IPS DF 6.9 (cell line): ENCODE measurements around the gene PCNX1.

Experiments used
- DNase-seq: peaks from one replicate; pipeline ENCODE4 v3.0.0-alpha.2; 2013; ENCODE audit warnings: low read depth, low spot score
- H3K27ac ChIP-seq: one replicate; pipeline ENCODE4 v1.5.1; 2013; ENCODE audit warnings: low read length, control low read depth
- H3K27me3 ChIP-seq: 2 replicates; pipeline ENCODE4 v1.6.1; 2013; ENCODE audit warnings: mild to moderate bottlenecking, low read length; ENCODE audit not compliant: control insufficient read depth, insufficient read depth
- H3K36me3 ChIP-seq: 2 replicates; pipeline ENCODE4 v1.6.1; 2013; ENCODE audit warnings: low read length; ENCODE audit not compliant: control insufficient read depth, insufficient read depth
- H3K4me1 ChIP-seq: 2 replicates; pipeline ENCODE4 v1.6.1; 2013; ENCODE audit warnings: low read length; ENCODE audit not compliant: control insufficient read depth, insufficient read depth
- H3K4me3 ChIP-seq: 2 replicates; pipeline ENCODE4 v1.5.1; 2013; ENCODE audit warnings: mild to moderate bottlenecking, low read length
- H3K9me3 ChIP-seq: 2 replicates; pipeline ENCODE4 v1.6.1; 2013; ENCODE audit warnings: low read length, inconsistent platforms; ENCODE audit not compliant: control insufficient read depth, insufficient read depth
- WGBS: extraction: QIAGEN DNeasy Blood & Tissue Kit; methylation state at CpG from one replicate; pipeline ENCODE4 v1.1.7; 2013; ENCODE audit warnings: mixed read lengths, missing lambda C conversion rate; ENCODE audit not compliant: insufficient read length, insufficient coverage; 5-methylcytosine and 5-hydroxymethylcytosine counted together

The PCNX1 gene

DNA sequence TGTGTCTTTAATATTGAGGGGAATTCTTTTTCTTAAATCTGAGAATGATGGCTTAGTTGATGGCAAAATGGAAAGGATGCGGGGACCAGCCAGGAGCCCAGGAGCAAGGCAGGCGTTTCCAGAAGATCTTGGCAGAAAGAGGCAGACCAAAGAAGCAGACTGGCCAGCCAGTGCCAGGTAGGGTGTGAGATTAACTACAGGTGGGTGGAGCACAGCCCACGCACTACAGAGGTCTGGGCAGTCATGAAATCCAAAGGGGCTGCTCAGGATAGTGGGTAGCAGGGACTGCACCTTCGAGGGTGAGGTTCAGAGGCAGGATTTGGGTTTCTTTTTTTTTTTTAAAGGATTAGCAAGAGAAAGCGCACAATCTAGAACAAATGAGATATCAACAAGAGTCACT lies 17.7 kb upstream of the PCNX1 start:
- Histone ChIP-seq H3K27me3 (no peaks in the 10 kb centered on the region), H3K4me1 (no peaks in the 10 kb centered on the region), H3K36me3 (no peaks in the 10 kb centered on the region), H3K9me3 (no peaks in the 10 kb centered on the region), H3K4me3 (no peak overlapping the region), H3K27ac (no peak overlapping the region)
- no CpG with 5 or more reads among the region's 5 CpGs for WGBS
- DNase-seq = no peak

DNA sequence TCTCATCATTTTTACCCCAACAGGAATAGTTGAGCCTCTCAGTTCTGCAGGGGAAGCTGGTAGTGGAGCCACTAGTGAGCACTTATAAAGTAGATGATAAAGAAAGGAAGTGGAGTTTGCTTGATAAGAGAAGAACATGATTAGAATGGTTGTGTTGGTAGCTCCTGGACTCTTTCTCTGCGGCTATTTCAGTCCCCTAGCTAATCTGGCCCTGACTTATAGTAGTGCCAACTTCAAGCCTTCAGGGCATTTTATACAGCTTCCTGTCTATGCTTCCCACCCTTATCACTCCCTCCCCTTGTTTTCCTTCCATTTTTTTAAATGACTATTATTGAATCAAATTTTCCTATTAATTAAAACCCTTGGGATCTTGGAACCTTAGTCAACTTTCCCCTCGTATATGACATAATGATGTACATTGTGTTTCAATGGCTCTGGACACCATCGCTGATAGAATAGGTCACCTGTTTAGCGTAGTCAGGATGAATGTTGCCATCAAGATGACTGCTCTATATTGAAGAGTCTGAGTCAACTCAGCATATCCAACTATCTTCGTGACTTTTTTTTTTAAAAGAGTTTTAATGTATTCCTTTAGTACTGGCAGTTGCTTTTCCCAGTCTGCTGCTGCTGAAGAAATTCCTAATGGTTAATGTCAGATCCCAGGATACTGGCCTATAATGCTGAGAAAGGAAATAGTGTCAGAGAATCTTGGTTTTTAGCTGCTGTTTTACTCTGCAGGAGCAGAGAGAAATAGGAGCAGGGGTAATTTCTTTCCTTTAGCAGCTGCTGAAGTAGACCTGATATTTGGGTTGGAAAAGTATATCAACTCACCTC lies 16.2 kb upstream of the PCNX1 start:
- Histone ChIP-seq H3K36me3 (no peaks in the 10 kb centered on the region), H3K4me3 (no peak overlapping the region), H3K4me1 (no peaks in the 10 kb centered on the region), H3K27ac (no peak overlapping the region), H3K9me3 (no peaks in the 10 kb centered on the region), H3K27me3 (no peaks in the 10 kb centered on the region)
- DNase-seq = no peak
- no CpG with 5 or more reads among the region's 5 CpGs for WGBS

- WGBS = no CpG with 5 or more reads among the region's 2 CpGs
- Histone ChIP-seq H3K4me1 (no peaks in the 10 kb centered on the region), H3K9me3 (no peaks in the 10 kb centered on the region), H3K4me3 (no peak overlapping the region), H3K27me3 (no peaks in the 10 kb centered on the region), H3K27ac (no peak overlapping the region), H3K36me3 (no peaks in the 10 kb centered on the region)
- DNase-seq = no peak
These were observed 15.5 kb upstream of the PCNX1 start for GRCh38 chr14:70891737-70892136.

- DNase-seq = no peak
- Histone ChIP-seq H3K27me3 (no peaks in the 10 kb centered on the region), H3K36me3 (no peaks in the 10 kb centered on the region), H3K4me1 (no peaks in the 10 kb centered on the region), H3K9me3 (no peaks in the 10 kb centered on the region), H3K4me3 (no peak overlapping the region), H3K27ac (no peak overlapping the region)
- WGBS = no CpG with 5 or more reads among the region's 13 CpGs
These were observed 14.0 kb upstream of the PCNX1 start for GRCh38 chr14:70893062-70893845.

DNA sequence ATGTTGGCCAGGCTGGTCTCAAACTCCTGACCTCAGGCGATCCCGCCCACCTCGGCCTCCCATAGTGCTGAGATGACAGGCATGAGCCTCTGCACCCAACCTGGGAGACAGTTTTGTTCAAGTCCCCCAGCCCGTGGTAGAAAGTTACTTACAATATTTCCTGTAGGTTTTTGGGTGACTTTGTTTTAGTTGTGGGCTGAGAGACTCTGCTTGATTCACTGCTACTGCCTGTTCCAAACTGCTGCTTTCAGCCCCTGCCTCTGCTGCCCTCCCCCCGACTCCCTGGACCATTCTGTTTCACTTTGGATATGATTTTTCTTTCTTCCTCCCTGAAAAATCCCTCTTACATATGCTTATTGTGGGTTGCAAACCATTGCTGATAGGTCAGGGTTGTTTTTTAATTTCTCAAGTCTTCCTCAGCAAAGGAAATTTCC lies 13.4 kb upstream of the PCNX1 start:
- Histone ChIP-seq H3K36me3 (no peaks in the 10 kb centered on the region), H3K27ac (no peak overlapping the region)
- WGBS = no CpG with 5 or more reads among the region's 5 CpGs

GRCh38 chr14:70894868-70895267 lies 12.4 kb upstream of the PCNX1 start:
- WGBS = no CpG with 5 or more reads among the region's 2 CpGs
- no peak overlapping the region for H3K27ac ChIP-seq
- no peaks in the 10 kb centered on the region for H3K9me3 ChIP-seq
- H3K27me3 ChIP-seq = no peaks in the 10 kb centered on the region
- H3K36me3 ChIP-seq = no peaks in the 10 kb centered on the region
- DNase-seq = no peak
- no peaks in the 10 kb centered on the region for H3K4me1 ChIP-seq
- no peak overlapping the region for H3K4me3 ChIP-seq

More for the DNA sequence above, 13.4 kb upstream of the PCNX1 start:
- Histone ChIP-seq H3K9me3 (no peaks in the 10 kb centered on the region), H3K27me3 (no peaks in the 10 kb centered on the region), H3K4me1 (no peaks in the 10 kb centered on the region), H3K4me3 (no peak overlapping the region)
- DNase-seq = no peak

DNA sequence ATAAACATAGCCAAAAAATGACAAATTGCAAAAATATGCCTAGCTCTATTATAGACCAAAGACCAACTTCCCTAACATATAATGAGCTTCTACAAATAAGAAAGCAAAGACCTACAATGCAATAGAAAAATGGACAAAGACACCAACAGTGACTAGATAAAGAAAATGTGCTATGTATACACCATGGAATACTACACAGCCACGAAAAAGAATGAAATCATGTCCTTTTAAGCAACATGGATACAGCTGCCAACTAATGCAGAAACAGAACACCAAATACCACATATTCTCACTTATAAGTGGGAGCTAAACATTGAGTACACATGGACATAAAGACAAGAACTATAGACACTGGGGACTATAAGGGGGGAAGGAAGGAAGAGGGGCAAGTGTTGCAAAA lies 10.9 kb upstream of the PCNX1 start:
- Histone ChIP-seq H3K27ac (no peak overlapping the region), H3K4me3 (no peak overlapping the region), H3K27me3 (no peaks in the 10 kb centered on the region), H3K4me1 (no peaks in the 10 kb centered on the region), H3K9me3 (no peaks in the 10 kb centered on the region), H3K36me3 (no peaks in the 10 kb centered on the region)
- no CpG with 5 or more reads among the region's 1 CpG for WGBS
- DNase-seq = no peak

- no peak overlapping the region for H3K4me3 ChIP-seq
- WGBS = no CpG with 5 or more reads among the region's 3 CpGs
These were observed 10.3 kb upstream of the PCNX1 start for GRCh38 chr14:70896981-70897380.

DNA sequence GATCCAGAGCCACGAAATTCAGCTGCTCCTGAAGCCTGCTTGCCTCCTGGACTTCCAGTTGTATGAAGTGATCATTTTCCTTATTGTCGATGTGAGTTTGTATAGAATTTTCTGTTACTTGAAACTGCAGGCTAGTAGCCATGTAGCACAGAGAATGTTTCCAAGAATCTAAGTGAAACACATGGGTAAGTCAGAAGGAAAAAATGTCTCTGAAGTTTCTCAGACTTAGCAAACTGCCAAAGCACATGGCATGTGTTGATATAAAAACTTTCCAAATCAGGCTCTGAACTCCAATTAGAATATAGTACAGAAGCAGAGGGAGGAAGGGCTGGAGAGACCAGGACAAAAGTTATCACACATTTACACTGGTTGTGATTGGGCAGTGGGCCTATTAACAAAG lies 9.8 kb upstream of the PCNX1 start:
- H3K27me3 ChIP-seq = no peaks in the 10 kb centered on the region
- no peak overlapping the region for H3K4me3 ChIP-seq
- no peak overlapping the region for H3K27ac ChIP-seq
- no CpG with 5 or more reads among the region's 2 CpGs for WGBS
- H3K4me1 ChIP-seq = no peaks in the 10 kb centered on the region
- no peak for DNase-seq
- H3K36me3 ChIP-seq = no peaks in the 10 kb centered on the region
- H3K9me3 ChIP-seq = no peaks in the 10 kb centered on the region

More at GRCh38 chr14:70896981-70897380, 10.3 kb upstream of the PCNX1 start:
- no peaks in the 10 kb centered on the region for H3K9me3 ChIP-seq
- no peaks in the 10 kb centered on the region for H3K4me1 ChIP-seq
- no peaks in the 10 kb centered on the region for H3K36me3 ChIP-seq
- no peaks in the 10 kb centered on the region for H3K27me3 ChIP-seq
- no peak for DNase-seq
- no peak overlapping the region for H3K27ac ChIP-seq

DNA sequence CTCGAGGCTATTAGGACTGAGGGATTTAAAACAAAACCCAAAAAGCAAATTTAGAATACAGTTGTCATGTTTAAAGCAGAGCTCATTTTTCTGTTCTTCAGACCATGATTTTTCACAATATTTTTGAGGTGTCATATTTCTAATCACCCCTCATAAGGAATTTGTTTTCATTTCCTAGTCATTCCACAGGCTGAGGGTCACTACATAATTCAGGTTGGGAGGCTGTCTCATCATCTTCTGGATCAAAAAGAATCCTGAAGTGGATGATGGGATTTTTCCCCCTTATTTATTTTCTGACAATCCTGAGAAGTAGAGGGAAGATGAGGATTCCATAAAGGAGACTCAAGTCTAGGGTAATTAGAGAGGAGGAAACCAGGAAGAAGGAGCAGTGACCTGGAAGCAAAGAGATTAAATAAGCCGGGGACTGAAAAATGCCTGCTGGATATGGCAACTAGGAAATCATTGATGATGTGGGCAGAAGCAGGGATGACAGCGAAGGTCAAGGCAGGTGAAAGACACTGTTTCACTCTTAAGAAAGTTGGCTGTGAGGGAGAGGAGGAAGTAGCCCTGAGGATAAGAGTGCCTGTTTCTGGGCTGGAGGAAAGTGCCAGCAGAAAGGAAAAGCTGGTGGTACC lies 9.0 kb upstream of the PCNX1 start:
- Histone ChIP-seq H3K27ac (no peak overlapping the region), H3K4me1 (no peaks in the 10 kb centered on the region), H3K9me3 (no peaks in the 10 kb centered on the region), H3K36me3 (no peaks in the 10 kb centered on the region), H3K4me3 (no peak overlapping the region), H3K27me3 (no peaks in the 10 kb centered on the region)
- no CpG with 5 or more reads among the region's 3 CpGs for WGBS
- DNase-seq = no peak
